Measurements from ENCODE around the gene CD151.

CD151 gene

DNA sequence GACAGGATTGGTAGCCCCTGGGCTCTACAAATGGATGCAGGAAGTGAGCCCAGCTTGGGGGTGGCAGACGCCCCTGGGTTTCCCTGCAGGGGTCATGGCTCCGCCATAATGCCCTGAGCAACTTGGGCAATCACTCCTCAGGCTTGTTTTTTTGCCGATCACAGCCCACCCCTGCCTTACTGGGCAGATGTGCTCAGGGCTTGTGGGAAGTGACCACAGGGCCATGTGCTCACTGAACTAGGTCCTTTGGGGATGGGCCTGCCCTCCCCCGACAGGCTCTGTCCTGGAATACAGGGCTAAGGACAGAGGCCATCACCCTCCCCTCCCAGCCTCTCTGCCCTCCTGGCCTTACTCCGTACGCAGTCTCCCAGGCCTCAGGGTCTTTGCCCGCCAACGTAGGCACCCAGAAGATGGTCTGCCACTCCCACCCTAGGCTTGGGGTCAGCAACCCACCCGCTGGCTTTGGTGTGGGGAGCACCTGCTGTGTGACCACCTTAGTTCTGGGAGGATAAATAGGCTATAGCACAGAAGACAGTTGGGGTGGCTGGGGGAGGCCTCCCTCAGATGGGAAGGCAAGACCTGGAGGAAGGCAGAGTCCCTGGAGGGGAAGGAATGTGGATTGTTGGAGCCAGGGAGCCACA is 19.2 kb upstream of the CD151 start:
- Histone ChIP-seq H3K27ac (ENCODE audit: low read depth, low read length) (no peak overlapping the region), H3K4me3 (ENCODE audit: low read depth in 1 of 2, low read length in 2 of 2) (no peak overlapping the region), H3K4me1 (ENCODE audit: control insufficient read depth in 1 of 2, insufficient read depth in 2 of 2, low read length in 2 of 2) (peaks cover 19 to 27% of the 10 kb centered on the region in 2 donors), H3K9ac (ENCODE audit: low read depth in 1 of 2, low read length in 2 of 2) (no peak overlapping the region), H3K9me3 (ENCODE audit: control insufficient read depth in 1 of 2, low read length in 2 of 2) (no peaks in the 10 kb centered on the region), H3K27me3 (ENCODE audit: control insufficient read depth in 1 of 2, insufficient read depth in 2 of 2, low read length in 2 of 2) (no peaks in the 10 kb centered on the region), H3K36me3 (ENCODE audit: control insufficient read depth in 1 of 2, insufficient read depth in 2 of 2, low read length in 2 of 2) (peaks cover 22 to 31% of the 10 kb centered on the region in 2 donors)

GRCh38 chr11:815675-816432 is 16.9 kb upstream of the CD151 start:
- H3K9me3 ChIP-seq (ENCODE audit: control insufficient read depth in 1 of 2, low read length in 2 of 2) = no peaks in the 10 kb centered on the region
- H3K27ac ChIP-seq (ENCODE audit: low read depth, low read length) = no peak overlapping the region
- no peak overlapping the region for H3K4me3 ChIP-seq (ENCODE audit: low read depth in 1 of 2, low read length in 2 of 2)
- H3K36me3 ChIP-seq (ENCODE audit: control insufficient read depth in 1 of 2, insufficient read depth in 2 of 2, low read length in 2 of 2) = peaks cover 22 to 31% of the 10 kb centered on the region in 2 donors
- H3K4me1 ChIP-seq (ENCODE audit: control insufficient read depth in 1 of 2, insufficient read depth in 2 of 2, low read length in 2 of 2) = peaks cover 23 to 25% of the 10 kb centered on the region in 2 donors
- no peak overlapping the region for H3K9ac ChIP-seq (ENCODE audit: low read depth in 1 of 2, low read length in 2 of 2)
- no peaks in the 10 kb centered on the region for H3K27me3 ChIP-seq (ENCODE audit: control insufficient read depth in 1 of 2, insufficient read depth in 2 of 2, low read length in 2 of 2)

GRCh38 chr11:816433-816779 is 16.3 kb upstream of the CD151 start:
- no peaks in the 10 kb centered on the region for H3K27me3 ChIP-seq (ENCODE audit: control insufficient read depth in 1 of 2, insufficient read depth in 2 of 2, low read length in 2 of 2)
- peaks cover 23 to 25% of the 10 kb centered on the region in 2 donors for H3K4me1 ChIP-seq (ENCODE audit: control insufficient read depth in 1 of 2, insufficient read depth in 2 of 2, low read length in 2 of 2)
- H3K4me3 ChIP-seq (ENCODE audit: low read depth in 1 of 2, low read length in 2 of 2) = no peak overlapping the region
- H3K9ac ChIP-seq (ENCODE audit: low read depth in 1 of 2, low read length in 2 of 2) = no peak overlapping the region
- no peaks in the 10 kb centered on the region for H3K9me3 ChIP-seq (ENCODE audit: control insufficient read depth in 1 of 2, low read length in 2 of 2)
- peaks cover 20 to 26% of the 10 kb centered on the region in 2 donors for H3K36me3 ChIP-seq (ENCODE audit: control insufficient read depth in 1 of 2, insufficient read depth in 2 of 2, low read length in 2 of 2)
- H3K27ac ChIP-seq (ENCODE audit: low read depth, low read length) = no peak overlapping the region

GRCh38 chr11:818396-819128 is 14.2 kb upstream of the CD151 start, which contains the start of gene PNPLA2:
Gene PNPLA2, plus strand, starts transcription at chr11:818914. Its CDS starts 805 bp downstream, at chr11:819719.
- H3K27me3 ChIP-seq (ENCODE audit: control insufficient read depth in 1 of 2, insufficient read depth in 2 of 2, low read length in 2 of 2) = no peaks in the 10 kb centered on the region
- H3K27ac ChIP-seq (ENCODE audit: low read depth, low read length) = peak within 1 kb of the TSS; percentile 96
- H3K4me1 ChIP-seq (ENCODE audit: control insufficient read depth in 1 of 2, insufficient read depth in 2 of 2, low read length in 2 of 2) = peaks cover 28 to 29% of the 10 kb centered on the region in 2 donors
- peaks cover 0 to 9% of the 10 kb centered on the region in 2 donors for H3K36me3 ChIP-seq (ENCODE audit: control insufficient read depth in 1 of 2, insufficient read depth in 2 of 2, low read length in 2 of 2)
- H3K9me3 ChIP-seq (ENCODE audit: control insufficient read depth in 1 of 2, low read length in 2 of 2) = no peaks in the 10 kb centered on the region
- peak within 1 kb of the TSS; percentile 79 to 88 for H3K9ac ChIP-seq (ENCODE audit: low read depth in 1 of 2, low read length in 2 of 2)
- peak within 1 kb of the TSS; percentile 75 to 87 for H3K4me3 ChIP-seq (ENCODE audit: low read depth in 1 of 2, low read length in 2 of 2)

DNA sequence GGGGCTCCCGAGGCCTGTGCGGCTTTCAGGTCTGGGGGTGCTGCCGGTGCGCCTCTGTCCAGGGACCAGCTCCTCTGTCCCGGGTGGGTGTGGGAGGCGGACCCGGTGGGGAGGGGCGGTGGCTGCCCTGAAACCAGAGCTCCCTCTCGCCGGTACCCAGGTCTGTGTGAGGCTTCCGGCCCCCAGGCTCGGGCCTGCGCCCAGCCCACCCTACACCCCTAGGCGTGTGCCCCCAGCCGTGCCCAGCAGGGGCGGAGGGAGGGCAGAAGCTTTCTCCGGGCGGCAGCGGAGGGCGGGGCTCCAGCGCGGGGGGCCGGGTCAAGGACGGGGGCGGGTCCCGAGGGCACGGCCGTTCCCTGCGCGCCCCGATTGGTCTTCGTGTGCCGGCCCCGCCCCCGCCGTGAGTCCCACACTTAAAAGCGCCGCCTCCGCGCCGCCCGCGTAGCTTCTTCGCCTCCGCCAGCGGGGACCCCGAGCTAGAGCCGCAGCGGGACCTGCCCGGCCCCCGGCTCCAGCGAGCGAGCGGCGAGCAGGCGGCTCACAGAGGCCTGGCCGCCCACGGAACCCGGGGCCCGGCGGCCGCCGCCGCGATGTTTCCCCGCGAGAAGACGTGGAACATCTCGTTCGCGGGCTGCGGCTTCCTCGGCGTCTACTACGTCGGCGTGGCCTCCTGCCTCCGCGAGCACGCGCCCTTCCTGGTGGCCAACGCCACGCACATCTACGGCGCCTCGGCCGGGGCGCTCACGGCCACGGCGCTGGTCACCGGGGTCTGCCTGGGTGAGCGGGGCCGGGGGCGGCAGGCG is 13.4 kb upstream of the CD151 start:
- Histone ChIP-seq H3K36me3 (ENCODE audit: control insufficient read depth in 1 of 2, insufficient read depth in 2 of 2, low read length in 2 of 2) (peaks cover 0 to 8% of the 10 kb centered on the region in 2 donors), H3K4me1 (ENCODE audit: control insufficient read depth in 1 of 2, insufficient read depth in 2 of 2, low read length in 2 of 2) (peaks cover 28 to 29% of the 10 kb centered on the region in 2 donors), H3K4me3 (ENCODE audit: low read depth in 1 of 2, low read length in 2 of 2) (peak overlapping the region; percentile 75 to 87), H3K27me3 (ENCODE audit: control insufficient read depth in 1 of 2, insufficient read depth in 2 of 2, low read length in 2 of 2) (no peaks in the 10 kb centered on the region), H3K9ac (ENCODE audit: low read depth in 1 of 2, low read length in 2 of 2) (peak overlapping the region; percentile 79 to 88), H3K27ac (ENCODE audit: low read depth, low read length) (peak overlapping the region; percentile 96), H3K9me3 (ENCODE audit: control insufficient read depth in 1 of 2, low read length in 2 of 2) (no peaks in the 10 kb centered on the region)

- peaks cover 30% of the 10 kb centered on the region in 2 donors for H3K4me1 ChIP-seq (ENCODE audit: control insufficient read depth in 1 of 2, insufficient read depth in 2 of 2, low read length in 2 of 2)
- peak overlapping the region; percentile 73 to 76 for H3K9ac ChIP-seq (ENCODE audit: low read depth in 1 of 2, low read length in 2 of 2)
- peak overlapping the region; percentile 96 for H3K27ac ChIP-seq (ENCODE audit: low read depth, low read length)
- H3K36me3 ChIP-seq (ENCODE audit: control insufficient read depth in 1 of 2, insufficient read depth in 2 of 2, low read length in 2 of 2) = peaks cover 0 to 5% of the 10 kb centered on the region in 2 donors
- peak overlapping the region; percentile 64 to 87 for H3K4me3 ChIP-seq (ENCODE audit: low read depth in 1 of 2, low read length in 2 of 2)
- no peaks in the 10 kb centered on the region for H3K9me3 ChIP-seq (ENCODE audit: control insufficient read depth in 1 of 2, low read length in 2 of 2)
- no peaks in the 10 kb centered on the region for H3K27me3 ChIP-seq (ENCODE audit: control insufficient read depth in 1 of 2, insufficient read depth in 2 of 2, low read length in 2 of 2)
Observed at GRCh38 chr11:819943-820649, 12.7 kb upstream of the CD151 start.

DNA sequence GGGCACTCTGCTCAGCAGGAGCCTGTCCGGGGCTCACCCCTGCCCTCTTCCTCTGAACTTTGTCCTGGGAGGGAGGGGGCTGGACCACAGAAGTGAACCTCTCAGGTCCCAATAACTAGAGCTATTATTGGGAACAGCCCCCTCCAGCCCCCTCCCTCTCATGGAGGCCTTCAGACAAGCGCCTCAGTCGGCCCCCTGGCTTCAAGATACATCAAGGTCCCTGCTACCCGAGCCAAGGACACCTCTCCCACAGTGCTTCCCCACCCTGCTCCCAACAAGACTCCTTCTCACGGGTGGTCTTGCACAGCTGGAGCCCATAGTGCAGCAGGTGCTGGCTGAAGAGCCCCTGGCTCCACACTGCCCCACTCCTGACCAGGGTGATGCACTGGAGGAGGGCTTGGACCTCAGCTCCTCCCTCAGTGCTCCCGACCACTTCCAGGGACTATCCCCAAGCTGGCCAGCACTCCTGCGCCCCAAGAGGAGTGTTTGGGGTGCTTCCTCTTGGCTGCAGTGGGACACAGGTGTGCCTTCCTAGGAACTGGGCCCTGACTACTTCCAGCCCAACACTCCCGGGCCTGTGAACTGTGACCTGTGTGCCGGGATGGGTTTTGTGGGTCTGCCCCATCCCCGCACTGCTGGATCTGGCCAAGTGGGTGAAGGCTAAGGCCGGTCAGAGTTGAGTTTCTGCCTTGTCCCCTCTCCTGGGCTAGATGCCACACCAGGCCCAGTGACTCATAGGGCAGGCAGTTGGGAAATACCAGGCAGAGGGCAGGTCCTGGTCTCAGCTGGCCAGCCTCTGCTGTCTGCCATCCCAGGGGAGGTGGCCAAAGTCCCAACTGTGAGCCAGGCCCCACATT is 11.9 kb upstream of the CD151 start:
- Histone ChIP-seq H3K9ac (ENCODE audit: low read depth in 1 of 2, low read length in 2 of 2) (peak overlapping the region; percentile 73 to 76), H3K27me3 (ENCODE audit: control insufficient read depth in 1 of 2, insufficient read depth in 2 of 2, low read length in 2 of 2) (no peaks in the 10 kb centered on the region), H3K9me3 (ENCODE audit: control insufficient read depth in 1 of 2, low read length in 2 of 2) (no peaks in the 10 kb centered on the region), H3K4me1 (ENCODE audit: control insufficient read depth in 1 of 2, insufficient read depth in 2 of 2, low read length in 2 of 2) (peaks cover 37 to 38% of the 10 kb centered on the region in 2 donors), H3K27ac (ENCODE audit: low read depth, low read length) (peak overlapping the region; percentile 96), H3K4me3 (ENCODE audit: low read depth in 1 of 2, low read length in 2 of 2) (peak overlapping the region; percentile 64 to 87), H3K36me3 (ENCODE audit: control insufficient read depth in 1 of 2, insufficient read depth in 2 of 2, low read length in 2 of 2) (peaks cover 0 to 5% of the 10 kb centered on the region in 2 donors)

DNA sequence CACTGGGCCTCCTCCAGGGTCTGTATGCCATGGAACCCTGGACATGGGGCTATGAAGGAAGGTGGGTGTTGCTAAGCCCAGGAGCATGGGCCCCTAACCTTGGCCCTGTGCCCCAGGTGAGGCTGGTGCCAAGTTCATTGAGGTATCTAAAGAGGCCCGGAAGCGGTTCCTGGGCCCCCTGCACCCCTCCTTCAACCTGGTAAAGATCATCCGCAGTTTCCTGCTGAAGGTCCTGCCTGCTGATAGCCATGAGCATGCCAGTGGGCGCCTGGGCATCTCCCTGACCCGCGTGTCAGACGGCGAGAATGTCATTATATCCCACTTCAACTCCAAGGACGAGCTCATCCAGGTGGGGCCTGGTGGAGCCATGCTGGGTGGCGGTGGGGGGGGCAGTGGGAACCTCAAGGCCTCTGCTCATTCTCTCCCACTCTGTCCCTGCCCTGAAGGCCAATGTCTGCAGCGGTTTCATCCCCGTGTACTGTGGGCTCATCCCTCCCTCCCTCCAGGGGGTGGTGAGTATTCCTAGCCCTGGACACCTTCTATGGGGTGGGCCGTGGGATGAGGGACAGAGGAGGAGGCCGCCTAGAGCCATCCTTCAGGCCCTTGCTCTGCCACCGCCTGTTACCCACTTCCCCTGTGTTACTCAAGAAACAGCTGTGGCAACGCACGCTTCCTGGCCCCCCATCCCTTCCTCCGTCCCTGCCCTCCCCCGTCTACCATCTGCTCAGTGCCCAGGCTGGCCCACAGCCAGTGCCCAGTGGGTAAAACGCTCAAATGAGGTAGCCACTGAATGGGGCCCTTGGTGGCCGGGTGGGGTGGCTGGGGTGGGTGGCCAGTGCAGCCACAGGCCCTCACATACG is 11.0 kb upstream of the CD151 start:
- Histone ChIP-seq H3K9me3 (ENCODE audit: control insufficient read depth in 1 of 2, low read length in 2 of 2) (no peaks in the 10 kb centered on the region), H3K36me3 (ENCODE audit: control insufficient read depth in 1 of 2, insufficient read depth in 2 of 2, low read length in 2 of 2) (peaks cover 0 to 5% of the 10 kb centered on the region in 2 donors), H3K27me3 (ENCODE audit: control insufficient read depth in 1 of 2, insufficient read depth in 2 of 2, low read length in 2 of 2) (no peaks in the 10 kb centered on the region), H3K4me3 (ENCODE audit: low read depth in 1 of 2, low read length in 2 of 2) (peak overlapping the region; percentile 64 to 87), H3K9ac (ENCODE audit: low read depth in 1 of 2, low read length in 2 of 2) (peak overlapping the region; percentile 73 to 76), H3K4me1 (ENCODE audit: control insufficient read depth in 1 of 2, insufficient read depth in 2 of 2, low read length in 2 of 2) (peaks cover 43 to 44% of the 10 kb centered on the region in 2 donors), H3K27ac (ENCODE audit: low read depth, low read length) (peak overlapping the region; percentile 96)
